Caco-2 (cell line): ENCODE measurements around the gene GRB10. TPM values are rescaled to one million over a fixed set of nuclear protein-coding genes. Genes with fewer than 3 reads are reported as not detected.

ENCODE experiments used
- Bru-seq: library from RNA; stranded (reverse); fragments of 400-500 nt; gene quantifications from one replicate; lab custom pipeline; 2021; lab: Mats Ljungman, UMichigan
- BruChase-seq, 2 experiments: library from RNA; stranded (reverse); fragments of 400-500 nt; gene quantifications; one replicate each; lab custom pipeline; 2021; lab: Mats Ljungman, UMichigan
- BruUV-seq: library from RNA; stranded (reverse); fragments of 400-500 nt; replicated peaks from 2 replicates; lab custom pipeline; 2021; lab: Mats Ljungman, UMichigan
- CTCF ChIA-PET: fragments of 300-600 bp; sonication (Branson Sonifier 250); formaldehyde crosslinking; loops from one replicate; lab custom pipeline; 2022; ENCODE audit warnings: antibody characterized with exemption; lab: Charles Lee
- POLR2A ChIA-PET: fragments of 300-600 bp; sonication (Branson Sonifier 250); formaldehyde crosslinking; loops from one replicate; lab custom pipeline; 2022; ENCODE audit warnings: antibody characterized with exemption; lab: Charles Lee
- DNase-seq, 2 experiments: peaks; one replicate each; pipeline versions ENCODE4 v3.0.0 to v3.0.0-alpha.2; 2020 to 2022
- H3K27me3 ChIP-seq: replicated peaks from 2 replicates; pipeline ENCODE4 v1.6.0; 2011; ENCODE audit warnings: low read length; ENCODE audit not compliant: control insufficient read depth, insufficient read depth
- H3K36me3 ChIP-seq: 2 replicates; pipeline ENCODE4 v1.5.1; 2011; ENCODE audit warnings: low read length; ENCODE audit not compliant: control insufficient read depth, insufficient read depth
- H3K4me1 ChIP-seq: fragments of 250-450 bp; sonication (Bioruptor Pico); 2 replicates; pipeline ENCODE4 v1.5.1; 2020; ENCODE audit warnings: mild to moderate bottlenecking
- H3K4me3 ChIP-seq: 2 replicates; pipeline ENCODE4 v1.5.1; 2011; ENCODE audit warnings: low read depth, mild to moderate bottlenecking, control low read depth, low read length
- H3K9me3 ChIP-seq: fragments of 250-450 bp; sonication (Bioruptor Pico); 2 replicates; pipeline ENCODE4 v1.5.1; 2020; ENCODE audit warnings: mild to moderate bottlenecking, moderate library complexity
- H3K27ac Mint-ChIP-seq: one replicate; pipeline ENCODE4 v1.8.0; 2022; ENCODE audit warnings: mixed read lengths; ENCODE audit not compliant: unreplicated experiment
- H3K27me3 Mint-ChIP-seq: one replicate; pipeline ENCODE4 v1.8.0; 2022; ENCODE audit warnings: mixed read lengths; ENCODE audit not compliant: insufficient read depth, unreplicated experiment
- H3K36me3 Mint-ChIP-seq: one replicate; pipeline ENCODE4 v1.8.0; 2022; ENCODE audit warnings: mild to moderate bottlenecking, mixed read lengths; ENCODE audit not compliant: insufficient read depth, unreplicated experiment
- H3K4me1 Mint-ChIP-seq: one replicate; pipeline ENCODE4 v1.8.0; 2022; ENCODE audit warnings: low read depth, mixed read lengths; ENCODE audit not compliant: unreplicated experiment
- H3K4me3 Mint-ChIP-seq: one replicate; pipeline ENCODE4 v1.8.0; 2022; ENCODE audit warnings: mild to moderate bottlenecking, moderate library complexity, mixed read lengths; ENCODE audit not compliant: unreplicated experiment
- H3K9me3 Mint-ChIP-seq: one replicate; pipeline ENCODE4 v1.8.0; 2022; ENCODE audit warnings: mixed read lengths; ENCODE audit not compliant: unreplicated experiment
- intact Hi-C: fragments of 100-400 bp; cut with micrococcal nuclease; formaldehyde crosslinking; loops from one replicate; pipeline ENCODE4 v1.10.0; 2022; ENCODE audit not compliant: unreplicated experiment
- long read RNA-seq: library from polyadenylated mRNA; stranded (forward); transcript quantifications from one replicate; pipeline ENCODE4 v2.0.0, GENCODE V29; 2022
- total RNA-seq: library from RNA; stranded (reverse); gene quantifications from 2 replicates; pipeline ENCODE4 v1.2.3, GENCODE V29; 2022
- TF ChIP-seq, protein P1 (sequence below), 2 experiments: fragments of 200-600 bp in 1 of 2; IDR thresholded peaks; 1 replicate in 1 of 2; 2 replicates in 1 of 2; pipeline versions ENCODE4 v1.5.1 to v1.8.0; 2011 to 2022; ENCODE audit warnings: antibody characterized with exemption in 1 of 2, control low read depth in 1 of 2, inconsistent platforms in 1 of 2, low read depth in 1 of 2, low read length in 1 of 2, mild to moderate bottlenecking in 1 of 2, moderate library complexity in 1 of 2; ENCODE audit not compliant: insufficient read depth in 1 of 2, severe bottlenecking in 1 of 2, unreplicated experiment in 1 of 2

GRB10 gene
- total RNA-seq = 79.3 and 87.2 TPM in 2 replicates
- percentile 86 among the genes with signal in this experiment for Bru-seq, nascent RNA
- percentile 80 among the genes with signal in this experiment for BruChase-seq, experiment 1, labeled RNA remaining after a 2-hour chase
- BruChase-seq, experiment 2, labeled RNA remaining after a 6-hour chase = percentile 79 among the genes with signal in this experiment
- long read RNA-seq, full-length matches to known transcripts = 38 of 137 reads
- long read RNA-seq, partial matches to known transcripts = 6 of 137 reads
- long read RNA-seq, other reads (novel, unspliced or antisense) = 93 of 137 reads

GRCh38 chr7:50782375-50783208 is at the start of gene GRB10:
Gene GRB10 (minus strand): TSS chr7:50782896. CDS start chr7:50732322, 50,574 bp downstream.
- H3K27me3 ChIP-seq = no peaks in the 10 kb centered on the region
- H3K4me3 ChIP-seq = peak within 1 kb of the TSS; percentile 41
- POLR2A ChIA-PET = no interaction called here
- no TSS peak for BruUV-seq
- Mint-ChIP-seq H3K27ac (no peak within 1 kb of the TSS), H3K4me3 (peak within 1 kb of the TSS; percentile 50), H3K36me3 (peaks cover 12% of the 10 kb centered on the region), H3K27me3 (no peaks in the 10 kb centered on the region), H3K9me3 (peaks cover 19% of the 10 kb centered on the region), H3K4me1 (peaks cover 23% of the 10 kb centered on the region)
- TF ChIP-seq, protein P1, sequence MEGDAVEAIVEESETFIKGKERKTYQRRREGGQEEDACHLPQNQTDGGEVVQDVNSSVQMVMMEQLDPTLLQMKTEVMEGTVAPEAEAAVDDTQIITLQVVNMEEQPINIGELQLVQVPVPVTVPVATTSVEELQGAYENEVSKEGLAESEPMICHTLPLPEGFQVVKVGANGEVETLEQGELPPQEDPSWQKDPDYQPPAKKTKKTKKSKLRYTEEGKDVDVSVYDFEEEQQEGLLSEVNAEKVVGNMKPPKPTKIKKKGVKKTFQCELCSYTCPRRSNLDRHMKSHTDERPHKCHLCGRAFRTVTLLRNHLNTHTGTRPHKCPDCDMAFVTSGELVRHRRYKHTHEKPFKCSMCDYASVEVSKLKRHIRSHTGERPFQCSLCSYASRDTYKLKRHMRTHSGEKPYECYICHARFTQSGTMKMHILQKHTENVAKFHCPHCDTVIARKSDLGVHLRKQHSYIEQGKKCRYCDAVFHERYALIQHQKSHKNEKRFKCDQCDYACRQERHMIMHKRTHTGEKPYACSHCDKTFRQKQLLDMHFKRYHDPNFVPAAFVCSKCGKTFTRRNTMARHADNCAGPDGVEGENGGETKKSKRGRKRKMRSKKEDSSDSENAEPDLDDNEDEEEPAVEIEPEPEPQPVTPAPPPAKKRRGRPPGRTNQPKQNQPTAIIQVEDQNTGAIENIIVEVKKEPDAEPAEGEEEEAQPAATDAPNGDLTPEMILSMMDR (IDR thresholded peaks at IDR 0.05; ENCODE audit: insufficient read depth in 1 of 2, low read depth in 1 of 2, low read length in 1 of 2, severe bottlenecking in 1 of 2, unreplicated experiment in 1 of 2) = no peak
- H3K4me1 ChIP-seq = peaks cover 24% of the 10 kb centered on the region
- DNase-seq = peak in 1 of 2 experiments; percentile 50
- intact Hi-C loops = loop anchor here (5.0 kb wide), 1 partner anchor 285 kb away; no protein-coding TSS in a partner anchor
- H3K36me3 ChIP-seq = no peaks in the 10 kb centered on the region
- H3K9me3 ChIP-seq = no peaks in the 10 kb centered on the region; the same call in 1 of the 2 replicates
- CTCF ChIA-PET = interaction anchor here (0.7 kb wide), 1 partner anchor 303 kb away, joined by 4 read pairs; no protein-coding TSS in a partner anchor

DNA sequence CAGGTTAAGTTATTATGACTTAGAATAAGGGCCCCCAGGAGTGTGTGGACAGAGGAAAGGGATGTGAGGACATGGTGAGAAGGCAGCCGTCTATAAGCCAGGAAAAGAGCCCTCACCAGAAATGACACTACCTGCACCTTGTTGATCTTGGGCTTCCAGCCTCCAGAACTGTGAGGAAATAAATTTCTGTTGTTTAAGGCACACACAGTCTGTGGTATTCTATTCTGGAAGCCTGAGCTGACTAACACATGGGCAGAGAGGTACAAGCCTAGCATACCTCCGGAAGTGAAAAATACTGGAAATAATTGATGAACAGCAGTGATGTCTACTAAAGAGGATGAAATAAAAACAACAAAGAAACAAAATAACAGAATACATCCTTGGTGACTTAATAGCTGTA is 46.1 kb upstream of the GRB10 start:
- no peaks in the 10 kb centered on the region for H3K9me3 ChIP-seq
- CTCF ChIA-PET = no interaction called here
- H3K36me3 ChIP-seq = no peaks in the 10 kb centered on the region
- TF ChIP-seq, protein P1 (IDR thresholded peaks at IDR 0.05; ENCODE audit: insufficient read depth in 1 of 2, low read depth in 1 of 2, low read length in 1 of 2, severe bottlenecking in 1 of 2, unreplicated experiment in 1 of 2) = no peak
- no peak for DNase-seq
- H3K27me3 Mint-ChIP-seq = peaks cover 8% of the 10 kb centered on the region
- no peaks in the 10 kb centered on the region for H3K9me3 Mint-ChIP-seq
- BruUV-seq = no TSS peak
- H3K4me1 ChIP-seq = no peaks in the 10 kb centered on the region
- H3K4me3 Mint-ChIP-seq = no peak overlapping the region
- POLR2A ChIA-PET = no interaction called here
- intact Hi-C loops = no loop called here
- H3K27me3 ChIP-seq = no peaks in the 10 kb centered on the region
- H3K27ac Mint-ChIP-seq = no peak overlapping the region
- no peaks in the 10 kb centered on the region for H3K36me3 Mint-ChIP-seq
- H3K4me1 Mint-ChIP-seq = peaks cover 9% of the 10 kb centered on the region
- no peak overlapping the region for H3K4me3 ChIP-seq

GRCh38 chr7:50828116-50828515 is 45.4 kb upstream of the GRB10 start:
- Histone ChIP-seq H3K36me3 (no peaks in the 10 kb centered on the region), H3K4me1 (no peaks in the 10 kb centered on the region), H3K27me3 (no peaks in the 10 kb centered on the region), H3K9me3 (no peaks in the 10 kb centered on the region), H3K4me3 (no peak overlapping the region)
- ChIA-PET POLR2A (no interaction called here), CTCF (no interaction called here)
- no peak for DNase-seq
- Mint-ChIP-seq H3K4me3 (no peak overlapping the region), H3K9me3 (no peaks in the 10 kb centered on the region), H3K4me1 (peaks cover 9% of the 10 kb centered on the region), H3K27me3 (peaks cover 8% of the 10 kb centered on the region), H3K27ac (no peak overlapping the region), H3K36me3 (no peaks in the 10 kb centered on the region)
- no TSS peak for BruUV-seq
- TF ChIP-seq, protein P1 (IDR thresholded peaks at IDR 0.05; ENCODE audit: insufficient read depth in 1 of 2, low read depth in 1 of 2, low read length in 1 of 2, severe bottlenecking in 1 of 2, unreplicated experiment in 1 of 2) = no peak
- intact Hi-C loops = no loop called here
